H9 (cell line): Measurements from ENCODE around the gene PLXNB3. TPM values are rescaled to one million over a fixed set of nuclear protein-coding genes. Genes with fewer than 3 reads are reported as not detected.

Experiments used
- DNase-seq: peaks from one replicate; pipeline ENCODE4 v3.0.0-alpha.2; 2017
- H2AFZ ChIP-seq: one replicate; pipeline ENCODE4 v1.6.1; 2013; ENCODE audit warnings: mild to moderate bottlenecking, low read length, control low read depth, moderate library complexity
- H2AK5ac ChIP-seq: 2 replicates; pipeline ENCODE4 v1.6.1; 2013; ENCODE audit warnings: low read length, control low read depth, mixed read lengths; ENCODE audit not compliant: insufficient read length
- H2BK120ac ChIP-seq: one replicate; pipeline ENCODE4 v1.6.1; 2013; ENCODE audit warnings: low read depth, mild to moderate bottlenecking, low read length, control low read depth, inconsistent platforms; ENCODE audit not compliant: poor library complexity, severe bottlenecking
- H2BK12ac ChIP-seq: 2 replicates; pipeline ENCODE4 v1.6.1; 2013; ENCODE audit warnings: low read length, control low read depth, mixed read lengths, low read depth; ENCODE audit not compliant: insufficient read length
- H2BK15ac ChIP-seq: 2 replicates; pipeline ENCODE4 v1.6.1; 2013; ENCODE audit warnings: low read depth, low read length, control low read depth
- H2BK20ac ChIP-seq: one replicate; pipeline ENCODE4 v1.6.1; 2013; ENCODE audit warnings: low read depth, mild to moderate bottlenecking, low read length, control low read depth, inconsistent platforms; ENCODE audit not compliant: poor library complexity, severe bottlenecking
- H2BK5ac ChIP-seq: 2 replicates; pipeline ENCODE4 v1.6.1; 2013; ENCODE audit warnings: low read length, control low read depth, mixed read lengths; ENCODE audit not compliant: insufficient read length
- H3K14ac ChIP-seq: 2 replicates; pipeline ENCODE4 v1.6.1; 2013; ENCODE audit warnings: low read length, control low read depth; ENCODE audit not compliant: insufficient read depth
- H3K18ac ChIP-seq: 2 replicates; pipeline ENCODE4 v1.6.1; 2013; ENCODE audit warnings: low read depth, mild to moderate bottlenecking, mixed read lengths, low read length, control low read depth; ENCODE audit not compliant: insufficient read length
- H3K23ac ChIP-seq: 2 replicates; pipeline ENCODE4 v1.6.1; 2013; ENCODE audit warnings: low read length, control low read depth, mixed read lengths, low read depth; ENCODE audit not compliant: insufficient read length
- H3K23me2 ChIP-seq: 2 replicates; pipeline ENCODE4 v1.6.1; 2013; ENCODE audit warnings: low read depth, mild to moderate bottlenecking, mixed read lengths, low read length, control low read depth; ENCODE audit not compliant: insufficient read length, poor library complexity, severe bottlenecking
- H3K27ac ChIP-seq: 2 replicates; pipeline ENCODE4 v1.5.1; 2013; ENCODE audit warnings: low read length, control low read depth, mixed read lengths, low read depth; ENCODE audit not compliant: insufficient read length
- H3K27me3 ChIP-seq: 2 replicates; pipeline ENCODE4 v1.6.1; 2013; ENCODE audit warnings: low read length, control low read depth, inconsistent platforms; ENCODE audit not compliant: insufficient read depth
- H3K4ac ChIP-seq: 2 replicates; pipeline ENCODE4 v1.6.1; 2013; ENCODE audit warnings: low read depth, mild to moderate bottlenecking, control low read depth, inconsistent platforms, low read length, moderate library complexity
- H3K4me1 ChIP-seq: 2 replicates; pipeline ENCODE4 v1.6.1; 2013; ENCODE audit warnings: low read length, control low read depth, inconsistent platforms; ENCODE audit not compliant: insufficient read depth
- H3K4me2 ChIP-seq: 2 replicates; pipeline ENCODE4 v1.6.1; 2013; ENCODE audit warnings: low read length, control low read depth, mixed read lengths; ENCODE audit not compliant: insufficient read length, insufficient read depth
- H3K56ac ChIP-seq: 2 replicates; pipeline ENCODE4 v1.6.1; 2013; ENCODE audit warnings: low read depth, mild to moderate bottlenecking, mixed read lengths, low read length, control low read depth; ENCODE audit not compliant: insufficient read length
- H3K79me1 ChIP-seq: 2 replicates; pipeline ENCODE4 v1.6.1; 2013; ENCODE audit warnings: low read depth, mild to moderate bottlenecking, moderate library complexity, low read length, control low read depth, inconsistent platforms; ENCODE audit not compliant: insufficient read depth, poor library complexity, severe bottlenecking
- H3K79me2 ChIP-seq: 2 replicates; pipeline ENCODE4 v1.6.1; 2013; ENCODE audit warnings: low read length, control low read depth, inconsistent platforms; ENCODE audit not compliant: insufficient read depth
- H3K9ac ChIP-seq: 2 replicates; pipeline ENCODE4 v1.6.1; 2013; ENCODE audit warnings: low read length, control low read depth, mixed read lengths; ENCODE audit not compliant: insufficient read length; ENCODE audit errors: extremely low read depth
- H3K9me3 ChIP-seq: one replicate; pipeline ENCODE4 v1.6.1; 2013; ENCODE audit warnings: low read depth, low read length, inconsistent platforms; ENCODE audit not compliant: control insufficient read depth
- H3T11ph ChIP-seq: one replicate; pipeline ENCODE4 v1.6.1; 2013; ENCODE audit warnings: mild to moderate bottlenecking, low read length, control low read depth, inconsistent platforms
- H4K20me1 ChIP-seq: one replicate; pipeline ENCODE4 v1.6.1; 2013; ENCODE audit not compliant: control insufficient read depth, insufficient read length, insufficient read depth
- H4K5ac ChIP-seq: 2 replicates; pipeline ENCODE4 v1.6.1; 2013; ENCODE audit warnings: low read depth, mild to moderate bottlenecking, mixed read lengths, low read length, control low read depth; ENCODE audit not compliant: insufficient read length
- H4K8ac ChIP-seq: replicated peaks from 2 replicates; pipeline ENCODE4 v1.6.1; 2013; ENCODE audit warnings: low read length, control low read depth, mixed read lengths, low read depth; ENCODE audit not compliant: insufficient read length
- H4K91ac ChIP-seq: 2 replicates; pipeline ENCODE4 v1.6.1; 2013; ENCODE audit warnings: low read depth, mild to moderate bottlenecking, moderate library complexity, mixed read lengths, low read length, control low read depth; ENCODE audit not compliant: insufficient read length
- H3K27ac Mint-ChIP-seq, 3 experiments: 2 replicates in 2 of 3; 3 replicates in 1 of 3; pipeline ENCODE4 v1.8.0; 2020 to 2021; ENCODE audit warnings: mixed read lengths in 3 of 3, mild to moderate bottlenecking in 1 of 3, moderate library complexity in 1 of 3
- H3K27me3 Mint-ChIP-seq: 2 replicates; pipeline ENCODE4 v1.8.0; 2021; ENCODE audit warnings: low read depth, mild to moderate bottlenecking, moderate library complexity, mixed read lengths
- H3K36me3 Mint-ChIP-seq, 3 experiments: 2 replicates in 2 of 3; 3 replicates in 1 of 3; pipeline ENCODE4 v1.8.0; 2020 to 2021; ENCODE audit warnings: low read depth in 3 of 3, mixed read lengths in 3 of 3; ENCODE audit not compliant: insufficient read depth in 1 of 3
- H3K4me1 Mint-ChIP-seq, 2 experiments: 2 replicates each; pipeline ENCODE4 v1.8.0; 2020; ENCODE audit warnings: mixed read lengths in 2 of 2
- H3K4me3 Mint-ChIP-seq, 2 experiments: 2 replicates in 1 of 2; 3 replicates in 1 of 2; pipeline ENCODE4 v1.8.0; 2020 to 2021; ENCODE audit warnings: mild to moderate bottlenecking in 2 of 2, mixed read lengths in 2 of 2, moderate library complexity in 1 of 2
- H3K9me3 Mint-ChIP-seq, 2 experiments: 2 replicates in 1 of 2; 3 replicates in 1 of 2; pipeline ENCODE4 v1.8.0; 2020; ENCODE audit warnings: mild to moderate bottlenecking in 2 of 2, mixed read lengths in 2 of 2, moderate library complexity in 1 of 2
- WGBS: extraction: QIAGEN DNeasy Blood & Tissue Kit; methylation state at CpG from one replicate; pipeline ENCODE4 v1.1.7; 2013; ENCODE audit warnings: missing lambda C conversion rate, low lambda C conversion rate, mixed read lengths; ENCODE audit not compliant: insufficient read length; ENCODE audit errors: extremely low coverage; 5-methylcytosine and 5-hydroxymethylcytosine counted together
- total RNA-seq: library from RNA; stranded (reverse); gene quantifications from 2 replicates; pipeline ENCODE4 v1.2.1, GENCODE V29; 2021
- TF ChIP-seq, protein P1 (sequence below): fragments of 200-600 bp; sonication (generic); conservative IDR thresholded peaks from 3 replicates; pipeline ENCODE4 v1.8.0; 2021; ENCODE audit warnings: antibody characterized with exemption, mild to moderate bottlenecking

PLXNB3 gene
- total RNA-seq, 1 experiment from 2014 or later: 1.9 TPM

DNA sequence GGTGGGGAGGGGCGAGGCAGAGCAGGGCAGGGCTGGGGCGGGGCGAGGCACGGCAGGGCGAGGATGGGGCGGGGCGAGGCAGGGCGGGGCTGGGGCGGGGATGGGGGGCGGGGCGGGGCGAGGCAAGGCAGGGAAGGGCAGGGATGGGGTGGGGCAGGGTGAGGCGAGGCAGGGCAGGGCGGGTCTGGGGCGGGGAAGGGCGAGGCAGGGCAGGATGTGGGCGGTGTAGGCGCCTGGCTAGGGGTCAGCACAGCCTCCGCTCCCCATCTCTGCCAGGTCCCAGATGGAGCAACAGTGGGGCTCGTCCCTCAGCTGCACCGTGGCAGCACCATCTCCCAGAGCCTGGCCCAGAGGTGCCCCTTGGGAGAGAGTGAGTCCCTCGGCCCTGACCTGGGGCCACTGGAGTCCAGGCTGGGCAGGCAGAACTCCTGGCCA, 12.6 kb downstream of the PLXNB3 start:
- no peak overlapping the region for H2AK5ac ChIP-seq
- H3K79me1 ChIP-seq: no peaks in the 10 kb centered on the region
- H2AFZ ChIP-seq: no peak overlapping the region
- H4K8ac ChIP-seq: no peak overlapping the region
- no peak for DNase-seq
- H3K4me2 ChIP-seq: no peak overlapping the region
- TF ChIP-seq, protein P1, sequence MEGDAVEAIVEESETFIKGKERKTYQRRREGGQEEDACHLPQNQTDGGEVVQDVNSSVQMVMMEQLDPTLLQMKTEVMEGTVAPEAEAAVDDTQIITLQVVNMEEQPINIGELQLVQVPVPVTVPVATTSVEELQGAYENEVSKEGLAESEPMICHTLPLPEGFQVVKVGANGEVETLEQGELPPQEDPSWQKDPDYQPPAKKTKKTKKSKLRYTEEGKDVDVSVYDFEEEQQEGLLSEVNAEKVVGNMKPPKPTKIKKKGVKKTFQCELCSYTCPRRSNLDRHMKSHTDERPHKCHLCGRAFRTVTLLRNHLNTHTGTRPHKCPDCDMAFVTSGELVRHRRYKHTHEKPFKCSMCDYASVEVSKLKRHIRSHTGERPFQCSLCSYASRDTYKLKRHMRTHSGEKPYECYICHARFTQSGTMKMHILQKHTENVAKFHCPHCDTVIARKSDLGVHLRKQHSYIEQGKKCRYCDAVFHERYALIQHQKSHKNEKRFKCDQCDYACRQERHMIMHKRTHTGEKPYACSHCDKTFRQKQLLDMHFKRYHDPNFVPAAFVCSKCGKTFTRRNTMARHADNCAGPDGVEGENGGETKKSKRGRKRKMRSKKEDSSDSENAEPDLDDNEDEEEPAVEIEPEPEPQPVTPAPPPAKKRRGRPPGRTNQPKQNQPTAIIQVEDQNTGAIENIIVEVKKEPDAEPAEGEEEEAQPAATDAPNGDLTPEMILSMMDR: no peak
- no peak overlapping the region for H2BK20ac ChIP-seq
- H4K5ac ChIP-seq: no peak overlapping the region
- no peak overlapping the region for H2BK12ac ChIP-seq
- no peak overlapping the region for H2BK15ac ChIP-seq
- peaks cover 32 to 52% of the 10 kb centered on the region in 2 experiments for H3K9me3 Mint-ChIP-seq
- no peak overlapping the region for H3K4me3 Mint-ChIP-seq
- peaks cover 2% of the 10 kb centered on the region; the same call in 1 of the 2 replicates for H3K27me3 Mint-ChIP-seq
- WGBS: no CpG with 5 or more reads among the region's 22 CpGs
- no peak overlapping the region for H3K27ac ChIP-seq
- no peak overlapping the region for H2BK120ac ChIP-seq
- H3K27ac Mint-ChIP-seq: no peak overlapping the region
- no peak overlapping the region for H3K18ac ChIP-seq
- H3K4me1 Mint-ChIP-seq: peaks cover 4 to 8% of the 10 kb centered on the region in 2 experiments
- no peak overlapping the region for H3K4ac ChIP-seq
- no peak overlapping the region for H4K91ac ChIP-seq
- H3K4me1 ChIP-seq: no peaks in the 10 kb centered on the region
- no peaks in the 10 kb centered on the region for H3K79me2 ChIP-seq
- no peaks in the 10 kb centered on the region for H3K27me3 ChIP-seq
- no peak overlapping the region for H3T11ph ChIP-seq
- no peaks in the 10 kb centered on the region for H3K9me3 ChIP-seq
- H3K14ac ChIP-seq: no peak overlapping the region
- H3K9ac ChIP-seq: no peak overlapping the region
- H3K56ac ChIP-seq: no peak overlapping the region
- H3K23me2 ChIP-seq: no peaks in the 10 kb centered on the region
- H4K20me1 ChIP-seq: no peaks in the 10 kb centered on the region
- no peak overlapping the region for H3K23ac ChIP-seq
- peaks cover 0 to 5% (median 3%) of the 10 kb centered on the region in 3 experiments; a peak in 5 of 7 replicates for H3K36me3 Mint-ChIP-seq
- no peak overlapping the region for H2BK5ac ChIP-seq
